Large intestine (tissue), 3 donors: Measurements from ENCODE around the gene C10orf53. TPM values are rescaled to one million over a fixed set of nuclear protein-coding genes. Genes with fewer than 3 reads are reported as not detected.

Experiments
- DNase-seq, 2 donors: peaks; one replicate each; pipeline versions ENCODE4 v3.0.0 to v3.0.0-alpha.2; 2013
- H3K27ac ChIP-seq: one replicate; pipeline ENCODE4 v1.5.1; 2013; ENCODE audit warnings: low read length
- H3K27me3 ChIP-seq: 2 replicates; pipeline ENCODE4 v1.6.1; 2013; ENCODE audit warnings: low read length; ENCODE audit not compliant: control insufficient read depth, insufficient read depth
- H3K36me3 ChIP-seq: 2 replicates; pipeline ENCODE4 v1.6.1; 2013; ENCODE audit warnings: low read length; ENCODE audit not compliant: control insufficient read depth, insufficient read depth
- H3K4me1 ChIP-seq: one replicate; pipeline ENCODE4 v1.6.1; 2013; ENCODE audit warnings: low read length; ENCODE audit not compliant: control insufficient read depth, insufficient read depth
- H3K4me3 ChIP-seq: one replicate; pipeline ENCODE4 v1.5.1; 2013; ENCODE audit warnings: low read length
- H3K9me3 ChIP-seq: one replicate; pipeline ENCODE4 v1.6.1; 2013; ENCODE audit warnings: mild to moderate bottlenecking, low read depth, low read length, moderate library complexity; ENCODE audit not compliant: control insufficient read depth
- WGBS: methylation state at CpG from one replicate; pipeline ENCODE4 v1.1.5; 2013; ENCODE audit warnings: low lambda C conversion rate; ENCODE audit not compliant: insufficient coverage; 5-methylcytosine and 5-hydroxymethylcytosine counted together
- polyA plus RNA-seq: library from polyadenylated mRNA; unstranded; fragments of 120-200 nt; gene quantifications from one replicate; pipeline ENCODE4 v1.2.1, GENCODE V29; 2013

The C10orf53 gene
- polyA plus RNA-seq, 1 donor: 0.03 TPM

DNA sequence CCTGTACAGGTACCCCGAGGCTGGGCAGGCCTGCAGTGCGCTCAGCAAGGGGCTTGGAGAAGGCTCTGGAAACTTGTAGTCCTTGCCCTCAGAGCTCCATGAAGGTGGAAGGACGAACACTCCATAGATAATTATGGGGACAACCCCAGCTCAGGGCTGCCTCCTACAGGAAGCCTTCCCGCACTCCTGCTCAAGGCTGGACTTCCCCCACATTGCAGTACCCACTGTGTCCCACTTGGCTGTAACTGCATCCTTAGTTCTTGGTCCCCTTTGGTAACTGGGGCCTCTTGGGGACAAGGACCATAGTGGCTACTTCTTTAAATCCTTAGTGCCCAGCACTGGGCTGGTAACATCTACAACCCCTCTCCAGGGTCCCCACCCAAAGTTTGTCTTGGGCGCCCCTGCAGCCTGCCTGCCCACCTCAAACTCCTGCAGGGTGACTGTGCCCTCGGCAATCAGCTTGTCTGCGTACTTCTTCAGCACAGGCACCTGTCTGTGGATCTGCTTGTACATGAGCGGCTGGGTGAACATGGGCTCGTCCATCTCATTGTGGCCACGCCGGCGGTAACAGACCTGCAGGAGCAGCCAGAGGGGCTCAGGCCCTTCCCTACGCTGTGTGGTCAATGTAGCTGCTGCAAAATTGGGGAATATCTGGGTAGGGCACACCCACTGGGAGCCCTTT is 65.6 kb downstream of the C10orf53 start:
- Histone ChIP-seq H3K4me3 (no peak overlapping the region), H3K27ac (no peak overlapping the region), H3K4me1 (no peaks in the 10 kb centered on the region), H3K27me3 (no peaks in the 10 kb centered on the region), H3K36me3 (peaks cover 4% of the 10 kb centered on the region), H3K9me3 (peaks cover 9% of the 10 kb centered on the region)
- no CpG with 5 or more reads among the region's 13 CpGs for WGBS
- DNase-seq: no peak

- Histone ChIP-seq H3K4me1 (no peaks in the 10 kb centered on the region), H3K36me3 (peaks cover 4% of the 10 kb centered on the region), H3K27ac (no peak overlapping the region), H3K9me3 (peaks cover 9% of the 10 kb centered on the region), H3K27me3 (no peaks in the 10 kb centered on the region), H3K4me3 (no peak overlapping the region)
- no peak for DNase-seq
- no CpG with 5 or more reads among the region's 12 CpGs for WGBS
These were observed 66.3 kb downstream of the C10orf53 start for GRCh38 chr10:49745756-49746155.

GRCh38 chr10:49746626-49747302 is 67.3 kb downstream of the C10orf53 start:
- H3K9me3 ChIP-seq: peaks cover 5% of the 10 kb centered on the region
- WGBS: no CpG with 5 or more reads among the region's 20 CpGs
- H3K27me3 ChIP-seq: no peaks in the 10 kb centered on the region
- no peak overlapping the region for H3K27ac ChIP-seq
- H3K4me3 ChIP-seq: no peak overlapping the region
- H3K4me1 ChIP-seq: no peaks in the 10 kb centered on the region
- no peak for DNase-seq
- peaks cover 4% of the 10 kb centered on the region for H3K36me3 ChIP-seq

Other genes with a start within 250 kb of the C10orf53 start
- gene ERCC6, start 140.5 kb upstream of the C10orf53 start, polyA plus RNA-seq: 13.2 TPM
- gene SLC18A3, start 69.3 kb upstream of the C10orf53 start, polyA plus RNA-seq: 3.5 TPM
- 0.96 TPM for gene CHAT, start 65.6 kb upstream of the C10orf53 start, polyA plus RNA-seq
- 20.0 TPM for gene OGDHL, start 82.7 kb downstream of the C10orf53 start, polyA plus RNA-seq